Muscle of leg (tissue), 11 donors: ENCODE results near the gene CGNL1. TPM values are rescaled to one million over a fixed set of nuclear protein-coding genes. Genes with fewer than 3 reads are reported as not detected.

ENCODE experiments used
- DNase-seq: peaks from one replicate; pipeline ENCODE4 v3.0.0; 2013
- H3K27ac ChIP-seq: one replicate; pipeline ENCODE4 v1.5.1; 2013; ENCODE audit warnings: mild to moderate bottlenecking, low read length, control low read depth
- H3K27me3 ChIP-seq: one replicate; pipeline ENCODE4 v1.6.1; 2013; ENCODE audit warnings: low read length; ENCODE audit not compliant: control insufficient read depth, insufficient read depth
- H3K36me3 ChIP-seq: one replicate; pipeline ENCODE4 v1.6.1; 2013; ENCODE audit warnings: low read length; ENCODE audit not compliant: control insufficient read depth, insufficient read depth
- H3K4me1 ChIP-seq: one replicate; pipeline ENCODE4 v1.6.1; 2013; ENCODE audit warnings: low read length; ENCODE audit not compliant: control insufficient read depth, insufficient read depth
- H3K4me3 ChIP-seq: one replicate; pipeline ENCODE4 v1.5.1; 2013; ENCODE audit warnings: low read length, control low read depth
- H3K9me3 ChIP-seq: replicated peaks from 2 replicates; pipeline ENCODE4 v1.6.1; 2013; ENCODE audit warnings: low read depth, low read length; ENCODE audit not compliant: control insufficient read depth
- WGBS: methylation state at CpG from one replicate; pipeline ENCODE4 v1.1.5; 2013; ENCODE audit warnings: missing lambda C conversion rate; ENCODE audit not compliant: insufficient coverage; 5-methylcytosine and 5-hydroxymethylcytosine counted together
- polyA plus RNA-seq, 8 donors: library from polyadenylated mRNA; unstranded; fragments of 120-200 nt; gene quantifications; one replicate each; pipeline versions ENCODE4 v1.2.1 to v1.2.3, GENCODE V29; 2013; ENCODE audit warnings: inconsistent platforms in 1 of 8, low replicate concordance in 1 of 8; ENCODE audit not compliant: insufficient read length in 8 of 8, insufficient read depth in 1 of 8
- total RNA-seq: library from RNA; stranded (reverse); fragments of 120-200 nt; gene quantifications from one replicate; pipeline ENCODE4 v1.2.4, GENCODE V29; 2013

CGNL1 gene
- total and polyA plus RNA-seq, 9 donors = 6.3 to 13.7 (median 9.5) TPM

DNA sequence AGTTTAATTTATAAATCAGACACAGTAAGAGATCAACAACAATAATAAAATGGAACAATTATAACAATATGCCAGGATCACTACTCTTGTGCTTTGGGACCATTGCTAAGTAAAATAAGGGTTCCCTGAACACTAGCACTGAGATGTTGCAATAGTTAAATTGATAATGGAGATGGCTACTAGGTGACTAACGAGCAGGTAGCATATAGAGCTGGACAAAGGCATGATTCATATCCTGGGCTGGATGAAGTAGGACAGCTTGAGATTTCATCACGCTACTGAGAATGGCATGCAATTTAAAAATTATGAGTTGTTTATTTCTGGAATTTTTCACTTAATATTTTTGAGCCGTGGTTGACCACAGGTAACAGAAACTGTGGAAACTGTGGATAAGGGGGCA is 194.7 kb downstream of the CGNL1 start:
- no peaks in the 10 kb centered on the region for H3K4me1 ChIP-seq
- DNase-seq = no peak
- WGBS = 62% methylated on average over 1 of the region's 3 CpGs

GRCh38 chr15:57571725-57572124 is 195.4 kb downstream of the CGNL1 start:
- H3K4me1 ChIP-seq = no peaks in the 10 kb centered on the region
- H3K9me3 ChIP-seq = no peaks in the 10 kb centered on the region
- WGBS = 86% methylated on average over 4 of the region's 7 CpGs
- DNase-seq = no peak
- H3K27ac ChIP-seq = no peak overlapping the region
- no peak overlapping the region for H3K4me3 ChIP-seq
- H3K27me3 ChIP-seq = no peaks in the 10 kb centered on the region
- H3K36me3 ChIP-seq = no peaks in the 10 kb centered on the region

More for the DNA sequence above, 194.7 kb downstream of the CGNL1 start:
- no peaks in the 10 kb centered on the region for H3K36me3 ChIP-seq
- H3K4me3 ChIP-seq = no peak overlapping the region
- no peaks in the 10 kb centered on the region for H3K9me3 ChIP-seq
- no peak overlapping the region for H3K27ac ChIP-seq
- no peaks in the 10 kb centered on the region for H3K27me3 ChIP-seq

- no peaks in the 10 kb centered on the region for H3K9me3 ChIP-seq
- DNase-seq = peak; percentile 84
- H3K27ac ChIP-seq = no peak overlapping the region
- no peak overlapping the region for H3K4me3 ChIP-seq
- WGBS = 43% methylated on average over 1 of the region's 3 CpGs
- no peaks in the 10 kb centered on the region for H3K27me3 ChIP-seq
- no peaks in the 10 kb centered on the region for H3K36me3 ChIP-seq
- no peaks in the 10 kb centered on the region for H3K4me1 ChIP-seq
Measured at GRCh38 chr15:57572468-57572867, 196.2 kb downstream of the CGNL1 start.

DNA sequence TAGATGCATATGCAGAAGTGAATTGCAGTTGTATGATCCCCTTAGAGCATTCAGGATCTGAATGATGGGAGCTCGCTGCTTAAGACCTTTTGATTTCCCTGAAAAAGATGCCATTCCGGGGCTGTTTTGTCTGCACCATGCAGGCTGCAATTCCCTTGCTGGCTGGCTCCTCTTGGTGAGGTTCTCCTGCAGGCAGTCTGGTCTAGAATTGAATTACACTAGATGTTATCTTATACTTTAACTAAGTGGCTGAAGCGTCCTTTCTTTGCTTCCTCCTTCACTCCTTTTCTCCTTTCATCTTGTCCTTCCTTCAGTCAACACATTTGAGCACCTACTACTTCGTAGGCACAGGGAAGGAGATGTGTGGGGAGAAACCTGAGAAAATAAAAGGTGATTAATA is 196.8 kb downstream of the CGNL1 start:
- WGBS = 83% methylated on average over 1 of the region's 4 CpGs
- no peak for DNase-seq
- H3K27ac ChIP-seq = no peak overlapping the region
- no peak overlapping the region for H3K4me3 ChIP-seq
- H3K36me3 ChIP-seq = no peaks in the 10 kb centered on the region
- H3K27me3 ChIP-seq = no peaks in the 10 kb centered on the region
- H3K9me3 ChIP-seq = no peaks in the 10 kb centered on the region
- H3K4me1 ChIP-seq = no peaks in the 10 kb centered on the region

DNA sequence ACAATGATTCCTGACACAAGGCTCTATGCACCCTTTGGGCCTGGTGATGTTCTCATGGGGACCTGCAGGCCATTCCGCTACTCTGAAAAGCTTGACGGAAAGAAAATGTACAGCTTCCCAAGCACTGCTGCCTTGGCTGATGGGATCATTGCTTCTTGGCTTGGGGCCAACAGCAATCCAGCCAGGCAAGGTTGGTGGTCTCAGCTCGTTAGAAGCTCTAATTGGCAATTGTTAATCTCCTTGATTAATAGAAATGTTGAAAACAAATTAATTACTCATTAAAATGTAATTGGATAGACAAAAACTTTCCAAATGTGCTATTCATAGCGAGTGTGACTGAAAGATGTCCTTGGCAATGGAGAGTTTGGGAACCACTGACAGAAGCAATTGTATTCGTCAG is 199.1 kb downstream of the CGNL1 start:
- Histone ChIP-seq H3K36me3 (no peaks in the 10 kb centered on the region), H3K27ac (no peak overlapping the region), H3K9me3 (no peaks in the 10 kb centered on the region), H3K27me3 (peaks cover 7% of the 10 kb centered on the region), H3K4me1 (peaks cover 3% of the 10 kb centered on the region), H3K4me3 (no peak overlapping the region)
- no peak for DNase-seq
- 74% methylated on average over 2 of the region's 5 CpGs for WGBS

GRCh38 chr15:57578288-57578900 is 202.1 kb downstream of the CGNL1 start:
- no peak overlapping the region for H3K27ac ChIP-seq
- 40% methylated on average over 4 of the region's 6 CpGs for WGBS

DNA sequence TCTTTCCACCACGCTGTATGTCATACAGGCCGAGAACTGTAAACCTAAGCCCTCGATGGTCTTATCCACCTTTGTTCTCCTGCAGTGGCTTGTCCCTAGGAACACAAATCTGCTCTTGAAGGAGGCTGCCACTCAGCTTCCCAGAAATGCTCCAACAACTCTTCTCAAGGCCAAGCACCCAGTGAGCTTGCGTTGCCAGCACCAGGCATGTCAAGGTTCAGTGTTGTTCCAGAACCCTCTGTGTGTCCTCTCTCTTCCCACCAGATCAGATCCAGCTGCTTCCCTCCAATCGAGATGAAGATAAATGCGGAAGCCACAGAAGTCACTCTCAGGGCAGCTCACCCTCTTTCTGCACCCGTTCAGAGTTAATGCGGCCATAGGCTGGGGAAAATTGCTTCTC is 204.1 kb downstream of the CGNL1 start:
- Histone ChIP-seq H3K4me3 (no peak overlapping the region), H3K27me3 (peaks cover 7% of the 10 kb centered on the region), H3K36me3 (no peaks in the 10 kb centered on the region), H3K4me1 (peaks cover 3% of the 10 kb centered on the region), H3K9me3 (peaks cover 8% of the 10 kb centered on the region), H3K27ac (no peak overlapping the region)
- 80% methylated on average over 6 of the region's 8 CpGs for WGBS
- DNase-seq = no peak

More at GRCh38 chr15:57578288-57578900, 202.1 kb downstream of the CGNL1 start:
- Histone ChIP-seq H3K4me3 (no peak overlapping the region), H3K9me3 (peaks cover 8% of the 10 kb centered on the region), H3K4me1 (peaks cover 3% of the 10 kb centered on the region), H3K36me3 (no peaks in the 10 kb centered on the region), H3K27me3 (peaks cover 7% of the 10 kb centered on the region)
- no peak for DNase-seq

- 88% methylated on average over 2 of the region's 5 CpGs for WGBS
- no peaks in the 10 kb centered on the region for H3K36me3 ChIP-seq
- H3K27me3 ChIP-seq = peaks cover 7% of the 10 kb centered on the region
- DNase-seq = no peak
- no peak overlapping the region for H3K27ac ChIP-seq
- H3K4me3 ChIP-seq = no peak overlapping the region
- H3K4me1 ChIP-seq = peaks cover 3% of the 10 kb centered on the region
- peaks cover 8% of the 10 kb centered on the region for H3K9me3 ChIP-seq
Measured at GRCh38 chr15:57580866-57581265, 204.6 kb downstream of the CGNL1 start.

DNA sequence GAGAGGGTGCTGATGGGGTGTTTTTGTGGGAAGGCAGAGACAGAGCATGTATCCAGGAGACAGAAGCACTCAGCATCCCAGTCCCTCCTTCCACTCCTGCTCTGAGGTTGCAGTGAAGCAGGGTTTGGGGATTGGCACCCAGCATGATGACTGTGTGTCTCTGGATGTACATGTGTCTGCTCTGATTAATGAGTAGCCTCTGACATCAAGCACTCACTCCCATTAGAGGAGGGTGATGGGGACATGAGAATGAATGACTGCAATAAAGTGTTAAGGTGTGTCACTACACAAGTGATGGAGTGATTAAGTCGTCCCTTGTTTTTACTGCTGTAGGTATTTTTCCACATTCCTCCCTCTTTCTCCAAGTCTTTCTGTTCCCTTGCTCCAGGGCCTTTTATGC is 205.8 kb downstream of the CGNL1 start:
- Histone ChIP-seq H3K27me3 (peaks cover 7% of the 10 kb centered on the region), H3K36me3 (no peaks in the 10 kb centered on the region), H3K4me3 (no peak overlapping the region), H3K9me3 (peaks cover 8% of the 10 kb centered on the region), H3K27ac (no peak overlapping the region), H3K4me1 (peaks cover 3% of the 10 kb centered on the region)
- no CpG with 5 or more reads among the region's 1 CpG for WGBS
- DNase-seq = no peak

- Histone ChIP-seq H3K9me3 (peaks cover 8% of the 10 kb centered on the region), H3K4me3 (no peak overlapping the region), H3K27ac (no peak overlapping the region), H3K4me1 (peaks cover 3% of the 10 kb centered on the region), H3K27me3 (peaks cover 7% of the 10 kb centered on the region), H3K36me3 (no peaks in the 10 kb centered on the region)
- DNase-seq = no peak
- no CpG with 5 or more reads among the region's 2 CpGs for WGBS
Measured at GRCh38 chr15:57583282-57583681, 207.0 kb downstream of the CGNL1 start.

DNA sequence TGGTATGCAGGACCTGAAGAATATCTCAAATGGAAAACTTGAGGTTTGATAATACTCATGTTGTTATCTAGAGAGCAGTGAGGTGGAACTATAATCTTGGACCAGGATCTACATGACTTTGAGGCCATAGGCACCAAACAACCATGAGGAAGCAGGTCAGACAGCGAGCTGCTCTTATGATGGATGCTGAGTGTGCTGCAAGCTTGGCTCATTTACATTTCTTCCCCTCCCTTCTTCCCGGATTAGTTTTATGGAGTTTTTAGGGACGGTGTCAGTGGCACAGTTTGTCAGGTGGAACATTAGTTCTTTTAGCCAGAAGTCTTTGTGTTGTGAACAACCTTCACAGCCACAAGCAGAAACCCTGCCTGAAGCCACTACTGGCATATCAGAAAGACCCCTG is 207.4 kb downstream of the CGNL1 start:
- Histone ChIP-seq H3K4me1 (peaks cover 3% of the 10 kb centered on the region), H3K27ac (no peak overlapping the region), H3K27me3 (peaks cover 7% of the 10 kb centered on the region), H3K4me3 (no peak overlapping the region), H3K9me3 (peaks cover 8% of the 10 kb centered on the region), H3K36me3 (no peaks in the 10 kb centered on the region)
- WGBS = no CpG with 5 or more reads among the region's 3 CpGs
- no peak for DNase-seq
